ENCODE data around the gene PNMA6F.
"Not testable (repeated sequence)": the region's sequence is repeated elsewhere in the genome, so short reads cannot be mapped to it uniquely, and the experiment has no call there.

PNMA6F gene

DNA sequence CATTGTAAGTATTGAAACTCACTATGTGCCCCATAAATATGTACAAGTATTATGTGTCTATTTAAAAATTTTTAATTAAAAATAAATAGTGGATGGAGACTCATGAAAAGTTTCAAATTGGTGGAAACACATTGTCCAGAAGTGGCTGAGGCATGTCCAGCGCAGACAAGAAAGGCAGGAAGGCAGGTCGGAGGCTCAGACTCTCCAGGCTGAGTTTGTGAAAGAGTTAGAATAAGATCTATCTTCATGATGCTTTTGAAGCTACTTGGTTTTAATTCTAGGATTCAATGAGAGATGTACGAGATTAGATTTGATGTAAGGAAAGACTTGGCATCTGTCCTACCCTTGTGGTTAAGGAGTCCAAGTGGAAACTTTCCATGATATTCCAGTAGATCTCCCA lies 19.8 kb downstream of the PNMA6F start:
- DNase-seq: no peak

DNA sequence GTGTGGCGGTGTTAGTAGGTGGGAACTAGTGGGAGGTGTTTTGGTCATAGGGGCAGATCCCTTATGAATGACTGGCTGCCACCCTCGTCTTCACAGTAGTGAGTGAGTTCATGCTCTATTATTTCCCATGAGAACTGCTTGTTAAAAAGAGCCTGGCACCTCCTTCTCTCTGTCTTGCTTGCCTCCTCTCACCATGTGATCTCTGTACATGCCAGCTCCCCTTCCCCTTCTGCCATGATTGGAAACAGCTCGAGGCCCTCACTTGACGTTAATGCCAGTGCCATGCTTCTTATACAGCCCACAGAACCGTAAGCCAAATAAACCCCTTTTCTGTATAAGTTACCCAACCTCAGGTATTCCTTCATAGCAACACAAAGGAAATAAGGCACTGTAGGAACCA lies 21.7 kb downstream of the PNMA6F start:
- no peak for DNase-seq

DNA sequence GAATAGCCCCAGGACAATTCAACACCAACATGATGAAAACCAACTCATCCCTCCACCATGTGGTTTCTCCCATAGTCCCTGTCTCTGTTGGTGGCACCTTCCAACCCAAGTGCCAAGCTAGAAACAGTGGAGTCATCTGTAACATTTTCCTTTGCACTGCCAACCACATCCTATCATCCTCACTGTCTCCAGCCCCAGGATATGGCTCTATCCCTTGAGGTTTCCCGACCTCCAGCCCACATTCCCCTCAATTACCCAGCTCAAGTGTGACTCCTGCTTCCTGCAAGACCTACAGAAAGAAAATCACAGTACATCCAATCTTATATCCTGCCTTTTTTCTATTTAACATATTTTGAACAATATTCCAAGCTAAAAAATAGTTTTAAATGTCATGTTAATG lies 24.2 kb downstream of the PNMA6F start:
- no peak for DNase-seq

DNA sequence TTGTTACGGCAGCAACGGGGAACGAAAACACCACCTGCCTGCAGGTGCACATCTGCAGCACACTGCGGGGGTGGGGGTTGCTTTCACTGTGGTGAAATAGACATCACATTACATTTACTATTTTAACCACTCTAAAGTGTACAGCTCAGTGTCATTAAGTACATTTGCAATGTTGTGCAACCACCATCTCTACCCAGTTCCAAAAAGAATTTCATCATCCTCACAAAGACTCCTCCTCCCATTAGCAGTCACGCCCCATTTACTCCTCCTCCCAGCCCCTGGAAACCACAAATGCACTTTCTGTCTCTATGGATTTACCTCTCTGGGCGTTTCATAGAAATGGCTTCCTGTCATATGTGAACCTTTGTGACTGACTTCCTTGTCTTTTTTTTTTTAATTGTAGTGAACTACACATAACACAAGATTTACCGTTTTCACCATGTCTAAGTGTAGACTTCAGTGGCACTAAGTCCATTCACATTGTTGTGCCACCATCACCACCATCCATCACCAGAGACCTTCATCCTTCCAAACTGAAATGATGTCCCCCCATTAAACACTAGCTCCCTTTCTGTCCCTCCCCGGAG lies 28.0 kb downstream of the PNMA6F start:
- DNase-seq: not testable (repeated sequence)

DNA sequence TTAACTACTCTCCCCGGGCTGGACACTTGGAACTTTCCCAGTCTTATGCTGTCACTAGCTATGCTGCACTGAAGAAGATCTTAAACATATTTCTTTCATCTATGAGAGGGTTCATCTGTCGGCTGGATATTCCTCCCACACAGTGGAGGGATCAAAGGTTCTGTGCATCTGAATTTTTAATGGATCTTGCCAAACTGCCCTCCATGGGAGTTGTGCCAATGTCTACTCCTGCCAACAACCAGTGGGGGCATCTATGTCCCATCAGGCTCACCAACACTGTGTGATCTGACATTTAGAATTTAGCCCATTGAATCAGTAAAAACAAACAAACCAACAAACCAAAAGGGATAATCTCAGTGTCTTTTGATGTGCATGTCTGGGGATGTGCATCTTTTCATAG lies 32.8 kb downstream of the PNMA6F start:
- not testable (repeated sequence) for DNase-seq

DNA sequence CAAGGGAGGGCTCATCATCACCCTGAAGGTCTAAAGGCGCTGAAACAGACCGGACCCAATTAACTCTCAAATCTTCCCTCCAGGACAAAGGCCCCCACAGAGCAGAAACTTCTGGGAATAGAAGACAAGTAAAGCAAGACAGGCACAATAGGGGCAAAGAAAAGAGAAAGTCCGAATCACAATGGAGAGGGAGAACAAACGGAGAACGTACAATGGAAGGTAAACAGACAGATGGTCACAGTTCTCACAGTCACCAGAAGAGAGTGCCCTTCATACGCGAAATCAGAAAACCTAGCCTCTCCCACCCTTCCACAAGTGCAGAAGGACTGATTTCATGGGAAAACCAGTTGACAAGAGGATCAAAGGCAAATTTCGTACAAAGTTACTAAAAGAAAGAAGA lies 35.9 kb downstream of the PNMA6F start:
- DNase-seq: not testable (repeated sequence)

DNA sequence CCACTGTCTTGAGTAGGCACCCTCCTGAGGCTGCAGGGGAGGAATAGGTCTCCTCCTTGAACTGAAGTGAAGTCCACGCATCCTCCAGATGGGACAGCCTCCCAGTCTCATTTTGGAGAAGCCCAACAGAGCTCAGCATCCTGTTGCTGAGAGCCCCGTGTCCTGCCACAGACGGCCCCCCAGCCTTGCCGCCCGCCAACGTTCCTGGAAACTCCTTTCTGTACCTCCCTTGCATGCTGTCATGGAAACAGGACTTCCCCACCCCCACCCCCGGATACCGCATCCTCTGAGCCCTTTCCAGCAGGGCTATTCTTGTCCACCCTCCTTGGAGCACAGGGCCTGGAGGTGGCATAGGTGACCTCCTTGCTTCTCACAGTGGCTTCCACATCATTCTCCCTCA lies 37.6 kb downstream of the PNMA6F start:
- DNase-seq: not testable (repeated sequence)

DNA sequence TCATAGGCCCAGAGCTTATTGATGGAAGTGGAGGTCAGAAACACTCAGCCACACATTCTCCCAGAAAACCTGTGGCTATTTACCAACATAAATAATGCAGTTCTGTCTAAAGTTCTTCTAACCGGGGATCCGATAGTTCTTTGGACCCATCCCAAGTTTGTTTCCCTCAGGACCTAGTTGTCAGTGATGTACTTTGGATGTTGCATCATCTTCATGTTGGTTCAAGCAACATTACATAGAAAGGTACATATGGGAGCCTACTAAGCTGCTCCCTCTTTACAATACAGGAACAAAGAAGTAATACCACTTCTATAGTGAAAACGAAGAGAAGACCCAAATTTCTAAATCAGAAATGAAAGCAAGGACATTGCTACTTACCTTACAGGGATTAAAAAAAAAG lies 39.8 kb downstream of the PNMA6F start:
- DNase-seq: not testable (repeated sequence)

DNA sequence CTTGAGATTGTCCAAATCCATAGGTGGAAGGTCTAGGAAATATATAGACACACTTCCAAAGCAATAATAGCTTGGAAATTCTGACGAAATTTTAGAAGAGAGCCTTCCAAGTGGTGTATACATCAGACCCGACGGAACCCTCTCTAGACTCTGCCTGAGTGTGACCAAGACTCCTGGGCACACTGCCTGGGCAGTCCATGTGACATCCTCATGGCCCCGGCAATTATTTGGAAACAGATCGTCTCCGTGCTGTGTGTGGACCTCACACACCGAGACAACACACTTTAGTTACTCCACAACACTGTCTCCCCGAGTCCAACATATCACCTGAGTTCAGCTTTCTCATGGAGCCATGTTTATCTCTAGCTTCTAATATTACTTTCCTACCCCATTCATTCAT lies 42.3 kb downstream of the PNMA6F start:
- not testable (repeated sequence) for DNase-seq

DNA sequence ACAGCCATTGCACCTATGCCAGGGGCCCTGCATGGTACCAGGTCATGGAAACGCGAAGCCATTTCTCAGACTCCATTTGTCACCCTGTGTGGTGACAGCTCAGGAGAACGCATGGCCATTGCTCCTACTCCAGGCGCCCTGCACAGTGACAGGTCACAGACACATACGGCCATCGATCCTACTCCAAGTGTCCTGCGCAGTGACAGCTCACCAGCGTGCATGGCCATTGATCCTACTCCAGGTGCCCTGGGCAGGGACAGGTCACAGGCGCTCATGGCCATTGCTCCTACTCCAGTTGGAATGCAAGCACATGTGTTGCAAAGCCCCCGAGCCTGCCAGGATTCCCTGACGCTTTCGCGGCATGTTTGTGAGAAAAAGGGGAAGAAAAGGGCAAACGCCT lies 45.5 kb downstream of the PNMA6F start:
- DNase-seq: not testable (repeated sequence)

DNA sequence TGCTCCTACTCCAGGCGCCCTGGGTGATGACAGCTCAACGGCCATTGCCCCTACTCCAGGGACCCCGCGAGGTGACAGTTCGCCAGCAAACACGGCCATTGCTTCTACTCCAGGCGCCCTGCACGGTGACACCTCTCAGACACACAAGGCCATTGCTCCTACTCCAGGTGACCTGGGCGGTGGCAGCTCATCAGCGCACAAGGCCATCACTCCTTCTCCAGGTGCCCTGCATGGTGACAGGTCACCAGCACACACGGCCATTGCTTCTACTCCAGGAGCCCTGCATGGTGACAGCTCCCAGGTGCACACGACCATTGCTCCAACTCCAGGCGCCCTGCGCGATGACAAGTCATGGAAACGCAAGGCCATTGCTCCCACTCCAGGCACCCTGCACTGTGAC lies 46.1 kb downstream of the PNMA6F start:
- not testable (repeated sequence) for DNase-seq

DNA sequence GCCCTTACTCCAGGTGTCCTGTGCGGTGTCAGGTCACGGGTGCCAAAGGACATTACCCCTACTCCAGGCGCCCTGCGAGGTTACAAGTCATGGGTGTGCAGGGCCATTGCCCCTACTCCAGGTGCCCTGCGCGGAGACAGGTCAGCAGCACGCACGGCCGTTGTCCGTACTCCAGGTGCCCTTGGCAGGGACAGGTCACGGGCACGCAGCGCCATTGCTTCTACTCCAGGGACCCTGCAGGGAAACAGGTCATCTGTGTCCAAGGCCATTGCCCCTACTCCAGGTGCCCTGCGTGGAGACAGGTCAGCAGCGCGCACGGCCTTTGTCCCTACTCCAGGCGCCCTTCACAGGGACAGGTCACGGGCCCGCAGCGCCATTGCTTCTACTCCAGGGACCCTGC lies 49.0 kb downstream of the PNMA6F start:
- not testable (repeated sequence) for DNase-seq

DNA sequence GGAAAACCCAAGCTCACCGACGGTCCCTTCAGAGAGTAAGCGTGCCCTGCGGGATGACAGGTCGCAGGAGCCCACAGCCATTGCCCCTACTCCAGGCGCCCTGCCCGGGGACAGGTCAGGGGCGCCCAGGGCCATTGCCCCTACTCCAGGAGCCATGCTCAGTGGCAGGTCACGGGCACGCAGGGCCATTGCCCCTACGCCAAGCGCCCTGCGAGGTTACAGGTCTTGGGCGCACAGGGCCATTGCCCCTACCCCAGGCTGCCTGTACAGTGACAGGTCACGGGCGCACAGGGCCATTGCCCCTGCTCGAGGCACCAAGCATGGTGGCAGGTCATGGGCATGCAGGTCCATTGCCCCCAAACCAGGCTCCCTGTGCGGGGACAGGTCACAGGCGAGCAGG lies 49.5 kb downstream of the PNMA6F start:
- DNase-seq: not testable (repeated sequence)
